Prostate gland (tissue), 2 donors: ENCODE results near the gene FBXO47. TPM values are rescaled to one million over a fixed set of nuclear protein-coding genes. Genes with fewer than 3 reads are reported as not detected.

Experiments
- DNase-seq: peaks from one replicate; pipeline ENCODE4 v3.0.0-alpha.2; 2019; ENCODE audit warnings: low spot score
- H3K27ac ChIP-seq, 2 donors: fragments of 200-600 bp; sonication (generic); 2 replicates each; pipeline ENCODE4 v1.5.1; 2017 to 2019
- H3K27me3 ChIP-seq: fragments of 200-600 bp; sonication (generic); replicated peaks from 2 replicates; pipeline ENCODE4 v1.5.1; 2019; ENCODE audit not compliant: insufficient read depth
- H3K36me3 ChIP-seq, 2 donors: fragments of 200-600 bp; sonication (generic); 1 replicate in 1 of 2; 2 replicates in 1 of 2; pipeline versions ENCODE4 v1.5.1 to v1.8.1; 2017 to 2019
- H3K4me1 ChIP-seq: fragments of 200-600 bp; sonication (generic); replicated peaks from 2 replicates; pipeline ENCODE4 v1.5.1; 2019
- H3K4me3 ChIP-seq, 2 donors: fragments of 200-600 bp; sonication (generic); 2 replicates each; pipeline ENCODE4 v1.5.1; 2017 to 2019
- H3K9me3 ChIP-seq: fragments of 200-600 bp; sonication (generic); 2 replicates; pipeline ENCODE4 v1.5.1; 2017
- POLR2A ChIP-seq: fragments of 450-650 bp; IDR thresholded peaks from one replicate; pipeline ENCODE4 v1.6.1; 2016; ENCODE audit warnings: antibody characterized with exemption, mild to moderate bottlenecking
- POLR2AphosphoS5 ChIP-seq: sonication (generic); formaldehyde crosslinking; IDR thresholded peaks from one replicate; pipeline ENCODE4 v1.6.1; 2017; ENCODE audit warnings: antibody characterized with exemption
- WGBS: methylation state at CpG from one replicate; pipeline ENCODE4 v1.1.5; 2018; 5-methylcytosine and 5-hydroxymethylcytosine counted together
- intact Hi-C: fragments of 100-400 bp; cut with DNase I; formaldehyde crosslinking; loops from one replicate; pipeline ENCODE4 v1.14.2; 2022
- total RNA-seq, 2 donors: library from RNA; depleted of rRNA; stranded (reverse); fragments of >200 nt; gene quantifications; one replicate each; pipeline ENCODE4 v1.1.0, GENCODE V29; 2016
- TF ChIP-seq, protein P1 (sequence below), 4 experiments: fragments of 200-600 bp in 2 of 4; fragments of 450-650 bp in 2 of 4; sonication (generic) in 2 of 4; IDR thresholded peaks; 1 replicate in 3 of 4; 2 replicates in 1 of 4; pipeline ENCODE4 v1.5.1; 2016 to 2019; ENCODE audit warnings: antibody characterized with exemption in 4 of 4, mild to moderate bottlenecking in 2 of 4, moderate library complexity in 2 of 4

FBXO47 gene
- total RNA-seq, 2 donors from 2014 or later: 5.1 TPM; not detected in 1

DNA sequence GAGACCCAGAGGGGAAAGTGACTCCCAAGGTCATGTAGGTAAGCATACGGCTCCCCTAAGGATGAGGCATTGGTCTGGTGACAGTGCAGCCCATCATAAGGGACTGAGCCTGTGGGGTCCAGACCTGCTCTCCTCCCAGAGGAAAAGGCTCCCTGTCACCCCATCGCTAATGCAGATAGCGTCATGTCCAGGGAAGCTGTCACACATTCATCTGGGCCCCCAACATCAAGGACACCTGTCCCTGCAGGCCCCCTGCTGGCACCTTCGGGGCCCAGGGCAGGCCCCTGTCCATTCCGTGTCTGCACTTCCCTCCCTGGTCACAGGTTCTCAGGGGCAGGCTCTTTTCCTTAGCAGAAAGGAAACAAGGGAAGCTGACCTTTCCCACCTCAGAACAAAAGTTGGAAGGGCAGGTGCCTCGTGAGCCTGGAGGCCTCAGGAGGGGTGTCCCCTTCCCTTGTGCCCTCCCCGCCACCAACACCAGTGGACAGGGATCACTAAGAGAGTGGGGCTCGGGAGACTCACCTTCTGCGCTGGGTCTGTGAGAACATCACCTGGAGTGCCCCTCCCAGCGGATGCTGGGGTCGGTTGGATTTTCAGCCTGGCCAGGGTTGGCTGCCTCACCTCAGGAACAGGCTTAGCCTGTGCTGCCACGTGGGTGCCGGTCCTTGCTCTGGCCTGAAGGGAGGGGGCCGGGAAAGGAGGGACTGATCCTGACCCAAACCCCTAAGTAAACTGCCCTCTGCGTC is 59.1 kb downstream of the FBXO47 start:
- Histone ChIP-seq H3K27ac (peak overlapping the region; percentile 6 to 18), H3K4me3 (no peak overlapping the region), H3K27me3 (no peaks in the 10 kb centered on the region), H3K9me3 (no peaks in the 10 kb centered on the region), H3K36me3 (no peaks in the 10 kb centered on the region), H3K4me1 (peaks cover 6% of the 10 kb centered on the region)
- no peak for TF ChIP-seq POLR2AphosphoS5
- intact Hi-C loops: no loop called here
- WGBS: 49% methylated on average over 14 of the region's 15 CpGs
- DNase-seq: no peak

DNA sequence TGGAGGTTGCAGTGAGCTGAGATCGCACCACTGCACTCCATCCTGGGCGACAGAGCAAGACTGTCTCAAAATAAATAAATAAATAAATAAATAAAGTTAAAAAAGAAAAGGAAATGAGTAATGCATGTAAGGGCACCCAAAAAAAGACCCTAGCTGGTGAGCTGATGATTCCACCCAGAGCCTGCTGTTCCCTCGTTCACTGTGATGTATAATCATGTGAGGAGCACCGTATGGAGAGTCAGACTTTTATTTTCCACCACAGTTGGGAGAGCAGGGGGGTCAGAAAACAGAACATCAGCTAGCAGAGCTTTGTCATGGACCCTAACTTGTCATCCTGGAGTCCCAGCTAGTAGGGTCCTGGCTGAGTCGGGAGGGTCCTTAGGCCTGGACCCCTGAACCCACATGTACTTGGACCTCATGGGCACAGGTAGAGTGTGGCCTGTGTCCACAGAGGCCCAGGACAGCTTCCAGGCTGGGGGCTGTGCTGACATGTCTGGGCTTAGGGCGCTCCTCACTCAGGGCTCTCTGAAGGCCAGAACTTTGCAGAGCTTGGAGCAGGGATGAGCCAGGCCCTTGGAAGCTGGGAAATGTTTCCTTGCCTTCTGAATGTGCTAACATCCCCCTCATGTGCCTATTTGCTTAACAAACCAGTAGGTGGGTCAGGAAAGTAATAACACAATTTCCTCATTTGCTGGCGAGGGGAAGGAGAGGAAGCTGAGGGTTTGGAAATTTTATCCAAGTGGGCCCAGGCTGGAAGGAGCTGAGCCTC is 60.6 kb downstream of the FBXO47 start:
- intact Hi-C loops: no loop called here
- DNase-seq: no peak
- H3K36me3 ChIP-seq: no peaks in the 10 kb centered on the region
- no peaks in the 10 kb centered on the region for H3K9me3 ChIP-seq
- WGBS: 77% methylated on average over 7 of the region's 7 CpGs
- H3K4me3 ChIP-seq: no peak overlapping the region
- no peak overlapping the region for H3K27ac ChIP-seq
- H3K4me1 ChIP-seq: peaks cover 6% of the 10 kb centered on the region
- no peaks in the 10 kb centered on the region for H3K27me3 ChIP-seq
- TF ChIP-seq POLR2A: no peak

DNA sequence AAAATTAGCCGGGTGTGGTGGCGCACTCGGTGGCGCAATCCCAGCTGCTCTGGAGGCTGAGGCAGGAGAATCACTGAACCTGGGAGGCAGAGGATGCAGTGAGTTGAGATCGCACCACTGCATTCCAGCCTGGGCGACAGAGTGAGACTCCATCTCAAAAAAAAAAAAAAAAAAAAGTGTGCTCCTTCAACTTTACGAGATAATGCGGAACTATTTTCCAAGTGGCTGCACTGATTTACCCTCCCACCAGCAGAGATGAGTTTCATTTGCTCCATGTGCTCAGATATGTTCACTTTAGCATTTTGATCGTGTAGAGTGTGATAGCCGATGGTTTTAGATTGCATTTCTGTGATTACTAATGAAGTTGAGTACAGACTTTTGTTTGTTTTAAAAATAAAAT is 61.8 kb downstream of the FBXO47 start:
- H3K9me3 ChIP-seq: no peaks in the 10 kb centered on the region
- 93% methylated on average over 10 of the region's 10 CpGs for WGBS
- H3K27me3 ChIP-seq: no peaks in the 10 kb centered on the region
- TF ChIP-seq POLR2A (no peak), POLR2AphosphoS5 (no peak)
- TF ChIP-seq, protein P1, sequence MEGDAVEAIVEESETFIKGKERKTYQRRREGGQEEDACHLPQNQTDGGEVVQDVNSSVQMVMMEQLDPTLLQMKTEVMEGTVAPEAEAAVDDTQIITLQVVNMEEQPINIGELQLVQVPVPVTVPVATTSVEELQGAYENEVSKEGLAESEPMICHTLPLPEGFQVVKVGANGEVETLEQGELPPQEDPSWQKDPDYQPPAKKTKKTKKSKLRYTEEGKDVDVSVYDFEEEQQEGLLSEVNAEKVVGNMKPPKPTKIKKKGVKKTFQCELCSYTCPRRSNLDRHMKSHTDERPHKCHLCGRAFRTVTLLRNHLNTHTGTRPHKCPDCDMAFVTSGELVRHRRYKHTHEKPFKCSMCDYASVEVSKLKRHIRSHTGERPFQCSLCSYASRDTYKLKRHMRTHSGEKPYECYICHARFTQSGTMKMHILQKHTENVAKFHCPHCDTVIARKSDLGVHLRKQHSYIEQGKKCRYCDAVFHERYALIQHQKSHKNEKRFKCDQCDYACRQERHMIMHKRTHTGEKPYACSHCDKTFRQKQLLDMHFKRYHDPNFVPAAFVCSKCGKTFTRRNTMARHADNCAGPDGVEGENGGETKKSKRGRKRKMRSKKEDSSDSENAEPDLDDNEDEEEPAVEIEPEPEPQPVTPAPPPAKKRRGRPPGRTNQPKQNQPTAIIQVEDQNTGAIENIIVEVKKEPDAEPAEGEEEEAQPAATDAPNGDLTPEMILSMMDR (IDR thresholded peaks at IDR 0.05): no peak
- H3K27ac ChIP-seq: no peak overlapping the region
- intact Hi-C loops: no loop called here
- no peak for DNase-seq
- H3K4me3 ChIP-seq: no peak overlapping the region
- H3K4me1 ChIP-seq: peaks cover 6% of the 10 kb centered on the region
- no peaks in the 10 kb centered on the region for H3K36me3 ChIP-seq

DNA sequence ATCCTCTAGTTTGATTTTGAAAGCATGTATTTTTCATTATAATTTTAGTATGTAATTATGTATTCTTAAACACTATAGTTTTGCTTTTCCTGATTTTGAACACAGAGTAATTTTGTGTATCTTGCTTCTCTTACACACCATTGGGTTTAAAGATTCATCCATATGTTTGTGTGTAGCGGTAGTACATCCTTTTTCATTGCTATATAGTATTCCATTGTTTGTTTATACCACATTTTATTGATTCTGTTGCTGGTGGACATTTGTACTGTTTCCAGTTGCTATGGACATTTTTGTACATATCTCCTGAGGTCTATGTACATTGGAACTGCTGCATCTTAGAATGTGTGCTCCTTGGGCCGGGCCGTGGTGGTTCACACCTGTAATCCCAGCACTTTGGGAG is 62.3 kb downstream of the FBXO47 start:
- intact Hi-C loops: no loop called here
- H3K4me1 ChIP-seq: peaks cover 6% of the 10 kb centered on the region
- 97% methylated on average over 3 of the region's 3 CpGs for WGBS
- TF ChIP-seq POLR2A: no peak
- TF ChIP-seq POLR2AphosphoS5: no peak
- TF ChIP-seq, protein P1 (IDR thresholded peaks at IDR 0.05): no peak
- no peaks in the 10 kb centered on the region for H3K9me3 ChIP-seq
- no peak overlapping the region for H3K4me3 ChIP-seq
- no peaks in the 10 kb centered on the region for H3K36me3 ChIP-seq
- DNase-seq: no peak
- H3K27ac ChIP-seq: no peak overlapping the region
- H3K27me3 ChIP-seq: no peaks in the 10 kb centered on the region

DNA sequence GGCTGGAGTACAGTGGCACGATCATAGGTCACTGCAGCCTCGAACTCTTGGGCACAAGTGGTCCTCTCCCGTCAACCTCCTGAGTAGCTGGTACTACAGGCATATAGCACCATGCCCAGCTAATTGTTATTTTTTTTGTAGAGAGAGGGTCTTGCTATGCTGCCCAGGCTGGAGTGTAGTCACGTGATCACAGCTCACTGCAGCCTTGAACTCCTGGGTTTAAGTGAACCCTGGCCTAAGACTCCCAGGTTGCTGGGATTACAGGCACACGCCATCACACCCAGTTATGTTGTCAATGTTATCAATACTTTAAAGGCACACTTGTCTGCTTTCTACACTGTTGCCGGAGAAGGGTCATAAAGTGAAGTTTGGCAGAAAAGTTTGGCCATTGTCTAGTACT is 63.8 kb downstream of the FBXO47 start:
- Histone ChIP-seq H3K36me3 (peaks cover 0 to 2% of the 10 kb centered on the region in 2 donors), H3K9me3 (no peaks in the 10 kb centered on the region), H3K27ac (no peak overlapping the region), H3K4me3 (no peak overlapping the region), H3K4me1 (peaks cover 6% of the 10 kb centered on the region), H3K27me3 (no peaks in the 10 kb centered on the region)
- TF ChIP-seq, protein P1 (IDR thresholded peaks at IDR 0.05): no peak
- TF ChIP-seq POLR2AphosphoS5 (no peak), POLR2A (no peak)
- DNase-seq: no peak
- intact Hi-C loops: no loop called here
- 97% methylated on average over 6 of the region's 6 CpGs for WGBS
